HL-60 (cell line): ENCODE data around the gene IL1RAPL1.

Source experiments
- POLR2AphosphoS5 ChIP-seq: IDR thresholded peaks from 2 replicates; pipeline ENCODE4 v1.6.1; 2012; ENCODE audit warnings: low read depth
- REST ChIP-seq: IDR thresholded peaks from 2 replicates; pipeline ENCODE4 v1.6.1; 2012; ENCODE audit warnings: low read depth; ENCODE audit not compliant: insufficient replicate concordance
- SPI1 ChIP-seq: IDR thresholded peaks from 2 replicates; pipeline ENCODE4 v1.6.1; 2012; ENCODE audit warnings: low read depth, mild to moderate bottlenecking, borderline replicate concordance
- TF ChIP-seq, protein P1 (sequence below): IDR thresholded peaks from one replicate; pipeline ENCODE4 v1.5.1; 2011; ENCODE audit warnings: low read length, control low read depth, inconsistent platforms; ENCODE audit not compliant: insufficient read depth

- no peak for TF ChIP-seq REST
- TF ChIP-seq, protein P1, sequence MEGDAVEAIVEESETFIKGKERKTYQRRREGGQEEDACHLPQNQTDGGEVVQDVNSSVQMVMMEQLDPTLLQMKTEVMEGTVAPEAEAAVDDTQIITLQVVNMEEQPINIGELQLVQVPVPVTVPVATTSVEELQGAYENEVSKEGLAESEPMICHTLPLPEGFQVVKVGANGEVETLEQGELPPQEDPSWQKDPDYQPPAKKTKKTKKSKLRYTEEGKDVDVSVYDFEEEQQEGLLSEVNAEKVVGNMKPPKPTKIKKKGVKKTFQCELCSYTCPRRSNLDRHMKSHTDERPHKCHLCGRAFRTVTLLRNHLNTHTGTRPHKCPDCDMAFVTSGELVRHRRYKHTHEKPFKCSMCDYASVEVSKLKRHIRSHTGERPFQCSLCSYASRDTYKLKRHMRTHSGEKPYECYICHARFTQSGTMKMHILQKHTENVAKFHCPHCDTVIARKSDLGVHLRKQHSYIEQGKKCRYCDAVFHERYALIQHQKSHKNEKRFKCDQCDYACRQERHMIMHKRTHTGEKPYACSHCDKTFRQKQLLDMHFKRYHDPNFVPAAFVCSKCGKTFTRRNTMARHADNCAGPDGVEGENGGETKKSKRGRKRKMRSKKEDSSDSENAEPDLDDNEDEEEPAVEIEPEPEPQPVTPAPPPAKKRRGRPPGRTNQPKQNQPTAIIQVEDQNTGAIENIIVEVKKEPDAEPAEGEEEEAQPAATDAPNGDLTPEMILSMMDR, result no peak
- no peak for TF ChIP-seq POLR2AphosphoS5
- no peak for TF ChIP-seq SPI1
Observed at GRCh38 chrX:29535212-29536162, 948.2 kb downstream of the IL1RAPL1 start.
